Peyer's patch (tissue), 4 donors: Measurements from ENCODE around the gene MPZL3.

Experiments
- POLR2A ChIP-seq, 2 donors: fragments of 450-650 bp; IDR thresholded peaks; one replicate each; pipeline ENCODE4 v1.5.1; 2017; ENCODE audit warnings: antibody characterized with exemption in 2 of 2, mild to moderate bottlenecking in 2 of 2, moderate library complexity in 2 of 2
- TF ChIP-seq, protein P1 (sequence below), 6 experiments: fragments of 450-650 bp in 4 of 6; fragments of 200-600 bp in 2 of 6; sonication (generic) in 1 of 6; IDR thresholded peaks; one replicate each; pipeline ENCODE4 v1.5.1; 2017 to 2019; ENCODE audit warnings: antibody characterized with exemption in 6 of 6, mild to moderate bottlenecking in 3 of 6, moderate library complexity in 1 of 6

GRCh38 chr11:118267486-118267885, 15.3 kb upstream of the MPZL3 start:
- TF ChIP-seq, protein P1, sequence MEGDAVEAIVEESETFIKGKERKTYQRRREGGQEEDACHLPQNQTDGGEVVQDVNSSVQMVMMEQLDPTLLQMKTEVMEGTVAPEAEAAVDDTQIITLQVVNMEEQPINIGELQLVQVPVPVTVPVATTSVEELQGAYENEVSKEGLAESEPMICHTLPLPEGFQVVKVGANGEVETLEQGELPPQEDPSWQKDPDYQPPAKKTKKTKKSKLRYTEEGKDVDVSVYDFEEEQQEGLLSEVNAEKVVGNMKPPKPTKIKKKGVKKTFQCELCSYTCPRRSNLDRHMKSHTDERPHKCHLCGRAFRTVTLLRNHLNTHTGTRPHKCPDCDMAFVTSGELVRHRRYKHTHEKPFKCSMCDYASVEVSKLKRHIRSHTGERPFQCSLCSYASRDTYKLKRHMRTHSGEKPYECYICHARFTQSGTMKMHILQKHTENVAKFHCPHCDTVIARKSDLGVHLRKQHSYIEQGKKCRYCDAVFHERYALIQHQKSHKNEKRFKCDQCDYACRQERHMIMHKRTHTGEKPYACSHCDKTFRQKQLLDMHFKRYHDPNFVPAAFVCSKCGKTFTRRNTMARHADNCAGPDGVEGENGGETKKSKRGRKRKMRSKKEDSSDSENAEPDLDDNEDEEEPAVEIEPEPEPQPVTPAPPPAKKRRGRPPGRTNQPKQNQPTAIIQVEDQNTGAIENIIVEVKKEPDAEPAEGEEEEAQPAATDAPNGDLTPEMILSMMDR (IDR thresholded peaks at IDR 0.05) = no peak
- no peak for TF ChIP-seq POLR2A (IDR thresholded peaks at IDR 0.05)
